GM21526 (cell line): ENCODE results near the gene SCUBE1.

Experiments
- ATAC-seq: cut with Tn5 transposase; IDR thresholded peaks from one replicate; pipeline ENCODE4 v1.9.1; 2021; ENCODE audit warnings: moderate library complexity; ENCODE audit not compliant: unreplicated experiment, low FRiP score

SCUBE1 gene

GRCh38 chr22:43227239-43227630, 115.9 kb downstream of the SCUBE1 start:
- ATAC-seq = no peak

GRCh38 chr22:43226377-43227238, 116.6 kb downstream of the SCUBE1 start:
- ATAC-seq = no peak

GRCh38 chr22:43225609-43226008, 117.6 kb downstream of the SCUBE1 start:
- no peak for ATAC-seq

- no peak for ATAC-seq
Observed at GRCh38 chr22:43222987-43223386, 120.2 kb downstream of the SCUBE1 start.

GRCh38 chr22:43222262-43222661, 120.9 kb downstream of the SCUBE1 start:
- no peak for ATAC-seq

GRCh38 chr22:43220625-43221380, 122.4 kb downstream of the SCUBE1 start:
- no peak for ATAC-seq

- ATAC-seq = no peak
Observed at GRCh38 chr22:43218786-43219185, 124.4 kb downstream of the SCUBE1 start.

- ATAC-seq = no peak
Observed at GRCh38 chr22:43217285-43218030, 125.7 kb downstream of the SCUBE1 start.

- ATAC-seq = no peak
Observed at GRCh38 chr22:43216738-43217137, 126.4 kb downstream of the SCUBE1 start.

GRCh38 chr22:43213962-43214361, 129.2 kb downstream of the SCUBE1 start:
- no peak for ATAC-seq

- no peak for ATAC-seq
Observed at GRCh38 chr22:43213051-43213450, 130.1 kb downstream of the SCUBE1 start.

- no peak for ATAC-seq
Observed at GRCh38 chr22:43212434-43212952, 130.7 kb downstream of the SCUBE1 start.

GRCh38 chr22:43211941-43212433, 131.2 kb downstream of the SCUBE1 start:
- no peak for ATAC-seq

GRCh38 chr22:43210631-43211515, 132.3 kb downstream of the SCUBE1 start:
- ATAC-seq = no peak

GRCh38 chr22:43209971-43210370, 133.2 kb downstream of the SCUBE1 start:
- no peak for ATAC-seq

GRCh38 chr22:43209523-43209890, 133.7 kb downstream of the SCUBE1 start:
- no peak for ATAC-seq

GRCh38 chr22:43208703-43209522, 134.3 kb downstream of the SCUBE1 start:
- ATAC-seq = no peak

- ATAC-seq = no peak
Observed at GRCh38 chr22:43207849-43208702, 135.1 kb downstream of the SCUBE1 start.
